Measurements from ENCODE around the gene COG8. TPM values are rescaled to one million over a fixed set of nuclear protein-coding genes. Genes with fewer than 3 reads are reported as not detected.

COG8 gene
- total and polyA plus RNA-seq, 9 of the 15 experiments (the other 6 are each of a cell fraction or from before 2014, with no cell fraction given), result 3.7 to 42.6 (median 30.1) TPM

- TF ChIP-seq JUND (IDR thresholded peaks at IDR 0.05; ENCODE audit: borderline replicate concordance, low read depth, low read length) (no peak), JUND (tag; IDR thresholded peaks at IDR 0.05; ENCODE audit: borderline replicate concordance, low read depth, low read length) (no peak), ATF7 (IDR thresholded peaks at IDR 0.05) (no peak; the same call in 1 of the 2 replicates), FUS (optimal IDR thresholded peaks at IDR 0.05; ENCODE audit: low read depth, low read length) (no peak), BMI1 (IDR thresholded peaks at IDR 0.05; ENCODE audit: low read length) (no peak), DDX20 (tag; IDR thresholded peaks at IDR 0.05; ENCODE audit: low read depth) (no peak), CCNT2 (IDR thresholded peaks at IDR 0.05; ENCODE audit: borderline replicate concordance, extremely low read depth, insufficient read length, low read depth, low read length) (peak; percentile 27), ZKSCAN1 (IDR thresholded peaks at IDR 0.05; ENCODE audit: low read depth, low read length) (peak; percentile 92), BCL6 (CRISPR knock-in tag; IDR thresholded peaks at IDR 0.05) (no peak), RAD21 (CRISPR knock-in tag; conservative IDR thresholded peaks at IDR 0.05 in 1 of 2, IDR thresholded peaks at IDR 0.05 in 1 of 2) (no peak), ZBTB26 (CRISPR knock-in tag; IDR thresholded peaks at IDR 0.05) (no peak), ZNF561 (CRISPR knock-in tag; conservative IDR thresholded peaks at IDR 0.05) (no peak), CREB5 (CRISPR knock-in tag; IDR thresholded peaks at IDR 0.05) (no peak), STAG1 (CRISPR knock-in tag; IDR thresholded peaks at IDR 0.05; ENCODE audit: borderline replicate concordance) (no peak), CTCFL (IDR thresholded peaks at IDR 0.05; ENCODE audit: borderline replicate concordance, insufficient read depth, low read depth, low read length, poor library complexity, severe bottlenecking) (peak; percentile 9), POLR3A (IDR thresholded peaks at IDR 0.05; ENCODE audit: borderline replicate concordance, extremely low read depth, insufficient read depth, insufficient read length) (no peak), ZNF436 (CRISPR knock-in tag; IDR thresholded peaks at IDR 0.05) (no peak), GABPB1 (CRISPR knock-in tag; IDR thresholded peaks at IDR 0.05) (no peak)
- TF ChIP-seq, protein P1, sequence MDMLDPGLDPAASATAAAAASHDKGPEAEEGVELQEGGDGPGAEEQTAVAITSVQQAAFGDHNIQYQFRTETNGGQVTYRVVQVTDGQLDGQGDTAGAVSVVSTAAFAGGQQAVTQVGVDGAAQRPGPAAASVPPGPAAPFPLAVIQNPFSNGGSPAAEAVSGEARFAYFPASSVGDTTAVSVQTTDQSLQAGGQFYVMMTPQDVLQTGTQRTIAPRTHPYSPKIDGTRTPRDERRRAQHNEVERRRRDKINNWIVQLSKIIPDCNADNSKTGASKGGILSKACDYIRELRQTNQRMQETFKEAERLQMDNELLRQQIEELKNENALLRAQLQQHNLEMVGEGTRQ (CRISPR knock-in tag; IDR thresholded peaks at IDR 0.05), result no peak
- TF ChIP-seq, protein P2, sequence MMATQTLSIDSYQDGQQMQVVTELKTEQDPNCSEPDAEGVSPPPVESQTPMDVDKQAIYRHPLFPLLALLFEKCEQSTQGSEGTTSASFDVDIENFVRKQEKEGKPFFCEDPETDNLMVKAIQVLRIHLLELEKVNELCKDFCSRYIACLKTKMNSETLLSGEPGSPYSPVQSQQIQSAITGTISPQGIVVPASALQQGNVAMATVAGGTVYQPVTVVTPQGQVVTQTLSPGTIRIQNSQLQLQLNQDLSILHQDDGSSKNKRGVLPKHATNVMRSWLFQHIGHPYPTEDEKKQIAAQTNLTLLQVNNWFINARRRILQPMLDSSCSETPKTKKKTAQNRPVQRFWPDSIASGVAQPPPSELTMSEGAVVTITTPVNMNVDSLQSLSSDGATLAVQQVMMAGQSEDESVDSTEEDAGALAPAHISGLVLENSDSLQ (IDR thresholded peaks at IDR 0.05), result peak; percentile 57
Observed at GRCh38 chr16:69311533-69312387, 27.6 kb downstream of the COG8 start (continued).

Measured in K562 (cell line).